Kidney epithelial cell (primary cell): Measurements from ENCODE around the gene PCDHA5. TPM values are rescaled to one million over a fixed set of nuclear protein-coding genes. Genes with fewer than 3 reads are reported as not detected.
A peak's percentile ranks its signal among the peaks of the same experiment; 100 is the strongest.
"Not testable (repeated sequence)": the region's sequence is repeated elsewhere in the genome, so short reads cannot be mapped to it uniquely, and the experiment has no call there.

Experiments used
- DNase-seq: peaks from one replicate; pipeline ENCODE4 v3.0.0-alpha.2; 2010; ENCODE audit warnings: low read depth
- H3K27me3 ChIP-seq: 2 replicates; pipeline ENCODE4 v1.6.0; 2011; ENCODE audit warnings: low read length; ENCODE audit not compliant: control insufficient read depth, insufficient read depth
- H3K36me3 ChIP-seq: 2 replicates; pipeline ENCODE4 v1.5.1; 2011; ENCODE audit warnings: low read length; ENCODE audit not compliant: control insufficient read depth, insufficient read depth
- H3K4me3 ChIP-seq: 2 replicates; pipeline ENCODE4 v1.5.1; 2011; ENCODE audit warnings: low read depth, mild to moderate bottlenecking, control low read depth, low read length
- CTCF ChIP-seq: IDR thresholded peaks from 2 replicates; pipeline ENCODE4 v1.5.1; 2011; ENCODE audit warnings: mild to moderate bottlenecking, moderate library complexity, low read length, control low read depth, inconsistent platforms; ENCODE audit not compliant: insufficient read depth, poor library complexity, severe bottlenecking
- total RNA-seq: library from RNA; depleted of rRNA; stranded (reverse); fragments of >200 nt; gene quantifications from 2 replicates; pipeline ENCODE4 v1.2.3, GENCODE V29; 2015

Gene PCDHA5
- total RNA-seq, 1 donor from 2014 or later: not detected

DNA sequence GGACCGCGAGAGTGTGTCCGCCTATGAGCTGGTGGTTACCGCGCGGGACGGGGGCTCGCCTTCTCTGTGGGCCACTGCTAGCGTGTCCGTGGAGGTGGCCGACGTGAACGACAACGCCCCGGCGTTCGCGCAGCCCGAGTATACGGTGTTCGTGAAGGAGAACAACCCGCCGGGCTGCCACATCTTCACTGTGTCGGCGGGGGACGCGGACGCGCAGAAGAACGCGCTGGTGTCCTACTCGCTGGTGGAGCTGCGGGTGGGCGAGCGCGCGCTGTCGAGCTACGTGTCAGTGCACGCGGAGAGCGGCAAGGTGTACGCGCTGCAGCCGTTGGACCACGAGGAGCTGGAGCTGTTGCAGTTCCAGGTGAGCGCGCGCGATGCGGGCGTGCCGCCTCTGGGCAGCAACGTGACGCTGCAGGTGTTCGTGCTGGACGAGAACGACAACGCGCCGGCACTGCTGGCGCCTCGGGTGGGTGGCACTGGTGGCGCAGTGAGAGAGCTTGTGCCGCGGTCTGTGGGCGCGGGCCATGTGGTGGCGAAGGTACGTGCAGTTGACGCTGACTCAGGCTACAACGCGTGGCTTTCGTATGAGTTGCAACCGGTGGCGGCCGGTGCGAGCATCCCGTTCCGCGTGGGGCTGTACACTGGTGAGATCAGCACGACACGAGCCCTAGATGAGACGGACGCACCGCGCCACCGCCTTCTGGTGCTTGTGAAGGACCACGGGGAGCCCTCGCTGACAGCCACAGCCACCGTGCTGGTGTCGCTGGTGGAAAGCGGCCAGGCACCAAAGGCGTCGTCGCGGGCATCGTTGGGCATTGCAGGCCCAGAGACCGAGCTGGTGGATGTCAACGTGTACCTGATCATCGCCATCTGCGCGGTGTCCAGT, 14.5 kb downstream of the PCDHA5 start:
- no peaks in the 10 kb centered on the region for H3K36me3 ChIP-seq
- no peak for TF ChIP-seq CTCF
- no peak overlapping the region for H3K4me3 ChIP-seq
- H3K27me3 ChIP-seq: no peaks in the 10 kb centered on the region
- no peak for DNase-seq

DNA sequence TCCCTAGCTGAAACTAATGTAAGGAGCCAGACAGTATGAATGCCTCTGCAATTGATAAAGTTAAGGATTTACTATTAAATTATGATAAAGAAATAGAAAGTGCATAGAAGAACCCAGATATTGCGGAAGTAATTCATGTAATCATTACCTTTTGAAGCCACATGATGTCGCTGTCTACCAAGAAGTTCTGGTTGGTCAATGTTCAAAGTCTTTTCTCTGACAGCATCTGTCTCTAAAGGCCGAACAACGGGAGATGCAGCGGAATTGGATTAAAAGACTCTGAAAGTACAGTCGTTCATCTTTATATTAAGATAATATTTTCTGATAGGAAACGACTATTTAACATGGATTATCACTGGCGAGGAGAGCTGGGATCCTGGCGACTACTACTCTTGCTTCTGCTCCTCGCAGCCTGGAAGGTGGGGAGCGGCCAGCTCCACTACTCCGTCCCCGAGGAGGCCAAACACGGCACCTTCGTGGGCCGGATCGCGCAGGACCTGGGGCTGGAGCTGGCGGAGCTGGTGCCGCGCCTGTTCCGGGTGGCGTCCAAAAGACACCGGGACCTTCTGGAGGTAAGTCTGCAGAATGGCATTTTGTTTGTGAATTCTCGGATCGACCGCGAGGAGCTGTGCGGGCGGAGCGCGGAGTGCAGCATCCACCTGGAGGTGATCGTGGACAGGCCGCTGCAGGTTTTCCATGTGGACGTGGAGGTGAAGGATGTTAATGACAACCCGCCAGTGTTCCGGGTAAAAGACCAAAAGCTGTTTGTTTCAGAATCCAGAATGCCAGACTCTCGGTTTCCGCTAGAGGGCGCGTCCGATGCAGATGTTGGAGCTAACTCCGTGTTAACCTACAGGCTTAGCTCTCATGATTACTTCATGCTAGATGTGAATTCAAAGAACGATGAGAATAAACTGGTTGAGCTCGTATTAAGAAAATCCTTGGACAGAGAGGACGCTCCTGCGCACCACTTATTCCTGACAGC, 19.9 kb downstream of the PCDHA5 start, which contains the start of gene PCDHA8:
Gene PCDHA8, plus strand, starts transcription at position 210 of the 985 bp plus-strand sequence. Its CDS starts 135 bp downstream, at position 345.
- TF ChIP-seq CTCF: peak; percentile 15
- Histone ChIP-seq H3K36me3 (no peaks in the 10 kb centered on the region), H3K4me3 (no peak within 1 kb of the TSS), H3K27me3 (no peaks in the 10 kb centered on the region)
- no peak for DNase-seq

DNA sequence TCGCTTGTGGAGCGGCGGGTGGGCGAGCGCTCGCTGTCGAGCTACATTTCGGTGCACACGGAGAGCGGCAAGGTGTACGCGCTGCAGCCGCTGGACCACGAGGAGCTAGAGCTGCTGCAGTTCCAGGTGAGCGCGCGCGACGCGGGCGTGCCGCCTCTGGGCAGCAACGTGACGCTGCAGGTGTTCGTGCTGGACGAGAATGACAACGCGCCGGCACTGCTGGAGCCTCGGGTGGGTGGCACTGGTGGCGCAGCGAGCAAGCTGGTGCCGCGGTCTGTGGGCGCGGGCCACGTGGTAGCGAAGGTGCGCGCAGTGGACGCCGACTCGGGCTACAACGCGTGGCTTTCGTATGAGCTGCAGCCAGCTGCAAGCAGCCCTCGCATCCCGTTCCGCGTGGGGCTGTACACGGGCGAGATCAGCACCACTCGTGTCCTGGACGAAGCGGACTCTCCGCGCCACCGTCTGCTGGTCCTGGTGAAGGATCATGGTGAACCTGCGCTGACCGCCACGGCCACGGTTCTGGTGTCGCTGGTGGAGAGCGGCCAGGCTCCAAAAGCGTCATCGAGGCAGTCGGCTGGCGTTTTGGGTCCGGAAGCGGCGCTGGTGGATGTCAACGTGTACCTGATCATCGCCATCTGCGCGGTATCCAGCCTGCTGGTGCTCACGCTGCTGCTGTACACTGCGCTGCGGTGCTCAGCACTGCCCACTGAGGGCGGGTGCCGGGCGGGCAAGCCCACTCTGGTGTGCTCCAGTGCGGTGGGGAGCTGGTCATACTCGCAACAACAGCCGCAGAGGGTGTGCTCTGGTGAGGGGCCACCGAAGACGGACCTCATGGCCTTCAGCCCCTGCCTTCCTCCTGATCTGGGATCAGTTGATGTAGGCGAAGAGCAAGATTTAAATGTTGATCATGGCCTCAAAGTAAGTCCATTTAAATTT, 21.7 kb downstream of the PCDHA5 start:
- TF ChIP-seq CTCF: no peak
- DNase-seq: no peak
- H3K27me3 ChIP-seq: no peaks in the 10 kb centered on the region
- no peaks in the 10 kb centered on the region for H3K36me3 ChIP-seq
- H3K4me3 ChIP-seq: no peak overlapping the region

- not testable (repeated sequence) for H3K4me3 ChIP-seq, DNase-seq, H3K36me3 ChIP-seq, H3K27me3 ChIP-seq
These were observed 27.0 kb downstream of the PCDHA5 start, which contains the start of gene PCDHA9 for GRCh38 chr5:140848139-140849102. TSS of gene PCDHA9 (plus strand) at chr5:140848382. CDS start at chr5:140848496, 114 bp downstream.

- not testable (repeated sequence) for H3K27me3 ChIP-seq, DNase-seq
These were observed 28.6 kb downstream of the PCDHA5 start for GRCh38 chr5:140849831-140850634.

More at GRCh38 chr5:140849831-140850634, 28.6 kb downstream of the PCDHA5 start:
- not testable (repeated sequence) for H3K4me3 ChIP-seq, H3K36me3 ChIP-seq
